MV-4-11 (cell line): ENCODE results near the gene CCT4.
A peak's percentile ranks its signal among the peaks of the same experiment; 100 is the strongest.
"Not testable (repeated sequence)": the region's sequence is repeated elsewhere in the genome, so short reads cannot be mapped to it uniquely, and the experiment has no call there.

Experiments used
- DNase-seq: peaks from one replicate; lab custom pipeline; 2025; lab: John Stamatoyannopoulos, UW

CCT4 gene

DNA sequence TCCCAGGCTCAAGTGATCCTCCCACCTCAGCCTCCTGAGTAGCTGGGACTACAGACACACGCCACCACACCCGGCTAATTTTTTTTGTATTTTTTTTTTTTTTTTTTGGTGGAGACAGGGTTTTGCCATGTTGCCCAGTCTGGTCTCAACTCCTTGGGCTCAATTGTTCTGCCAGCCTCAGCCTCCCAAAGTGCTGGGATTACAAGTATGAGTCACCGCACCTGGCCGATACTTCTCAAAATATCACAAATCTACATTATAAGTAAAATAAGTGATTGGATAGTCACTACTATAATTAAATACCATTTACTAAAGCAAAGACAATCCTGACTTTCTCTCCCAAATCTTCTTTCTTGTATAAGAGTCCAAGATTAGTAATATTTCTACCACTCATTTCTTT, 9.1 kb downstream of the CCT4 start:
- not testable (repeated sequence) for DNase-seq

DNA sequence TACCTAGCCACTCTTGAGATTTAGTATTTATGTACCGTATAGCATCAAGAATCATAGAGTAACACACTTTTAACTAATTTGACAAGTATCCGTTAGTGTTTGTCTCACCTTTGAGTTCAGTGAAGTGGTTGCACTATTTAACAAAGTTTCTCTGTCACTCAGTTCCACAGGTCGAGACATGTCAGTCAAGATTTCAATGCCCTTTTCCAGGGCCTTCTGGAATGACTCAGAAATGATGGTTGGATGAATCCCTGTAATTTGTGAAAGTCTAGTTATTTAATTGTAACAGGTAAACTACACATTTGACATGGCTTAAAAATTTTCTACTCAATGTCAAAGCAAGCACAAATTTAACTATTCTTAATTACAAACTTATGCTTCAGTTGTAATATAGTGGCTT, 9.7 kb downstream of the CCT4 start:
- DNase-seq: no peak

DNA sequence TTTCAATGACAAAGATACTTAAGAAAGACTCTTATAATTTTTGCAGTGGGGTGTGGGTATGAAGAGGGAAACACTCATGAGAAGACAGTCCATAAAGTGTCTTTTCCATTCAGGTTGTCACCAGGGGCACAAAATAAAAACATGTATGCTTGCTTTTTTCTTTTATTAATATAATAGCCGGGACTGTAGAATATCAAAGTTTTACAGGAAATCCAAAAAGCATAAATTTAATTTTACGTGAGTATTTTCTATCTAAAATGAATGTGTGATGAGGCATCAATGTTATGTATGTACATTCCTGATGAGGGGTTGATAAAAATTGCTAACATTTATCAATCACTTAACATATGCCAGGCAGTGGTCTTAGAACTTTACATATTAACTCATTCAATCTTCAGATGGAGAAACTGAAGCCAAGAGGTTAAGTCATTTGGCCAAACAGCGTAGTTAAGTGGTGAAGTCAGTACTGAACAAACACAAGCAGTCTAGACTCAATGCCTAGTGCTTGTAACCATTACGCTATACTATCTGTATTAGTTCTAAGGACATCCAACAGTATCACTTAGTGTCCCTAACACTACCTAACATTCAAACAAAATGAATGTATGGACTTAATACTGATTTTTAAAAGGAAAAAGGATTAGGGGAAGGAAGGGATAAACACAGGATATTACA, 10.7 kb downstream of the CCT4 start:
- DNase-seq: no peak

DNA sequence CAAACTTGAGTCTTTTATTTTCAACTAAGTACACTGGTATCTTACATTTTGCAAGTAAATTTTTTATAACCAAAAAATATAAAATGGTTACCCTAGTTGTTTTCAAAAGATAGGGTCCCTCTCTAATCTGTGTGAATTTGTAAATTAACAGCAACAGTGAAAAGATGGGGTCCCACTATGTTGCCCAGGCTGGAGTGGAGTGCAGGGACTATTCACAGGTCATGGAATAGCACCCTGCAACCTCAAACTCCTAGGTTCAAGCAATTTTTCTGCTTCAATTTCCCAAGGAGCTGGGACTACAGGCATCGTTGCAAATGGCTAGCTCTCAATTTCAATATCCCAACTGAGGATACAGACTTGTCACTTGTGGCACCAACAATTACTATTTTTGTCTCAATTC, 12.1 kb downstream of the CCT4 start:
- no peak for DNase-seq

DNA sequence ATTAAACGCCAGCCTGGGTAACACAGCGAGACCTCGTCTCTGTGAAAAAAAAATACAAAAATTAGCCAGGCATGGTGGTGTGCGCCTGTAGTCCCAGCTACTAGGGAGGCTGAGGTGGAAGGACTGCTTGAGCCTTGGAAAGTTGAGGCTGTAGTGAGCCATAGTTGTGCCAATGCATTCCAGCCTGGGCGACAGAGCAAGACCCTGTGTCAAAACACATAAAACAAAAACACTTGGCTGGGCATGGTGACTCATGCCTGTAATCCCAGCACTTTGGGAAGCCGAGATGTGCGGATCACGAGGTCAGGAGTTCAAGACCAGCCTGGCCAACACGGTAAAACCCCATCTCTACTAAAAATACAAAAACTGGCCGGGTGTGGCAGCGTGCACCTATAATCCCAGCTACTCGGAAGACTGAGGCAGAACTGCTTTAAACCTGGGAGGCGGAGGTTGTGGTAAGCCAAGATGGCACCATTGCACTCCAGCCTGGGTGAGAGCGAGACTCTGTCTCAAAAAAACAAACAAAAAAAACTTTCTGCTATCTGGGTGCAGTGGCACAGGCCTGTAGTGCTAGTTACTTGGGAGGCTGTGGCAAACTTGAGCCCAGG, 21.9 kb downstream of the CCT4 start:
- not testable (repeated sequence) for DNase-seq

DNA sequence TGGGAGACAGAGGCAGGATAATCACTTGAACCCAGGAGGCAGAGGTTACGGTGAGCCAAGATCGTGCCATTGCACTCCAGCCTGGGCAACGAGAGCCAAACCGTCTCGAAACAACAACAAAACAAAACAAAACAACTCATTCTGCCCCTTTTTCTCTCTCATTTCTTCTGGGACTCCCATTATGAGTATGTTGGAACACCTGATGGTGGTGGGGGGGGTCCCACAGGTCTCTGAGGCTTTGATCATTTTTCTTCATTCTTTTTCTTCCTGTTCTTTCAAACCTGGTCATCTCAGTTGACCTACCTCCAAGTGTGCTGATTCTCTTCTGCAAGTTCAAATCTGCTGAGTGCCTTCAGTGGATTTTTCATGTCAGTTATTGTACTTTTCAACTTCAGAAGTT, 26.4 kb downstream of the CCT4 start:
- DNase-seq: no peak

DNA sequence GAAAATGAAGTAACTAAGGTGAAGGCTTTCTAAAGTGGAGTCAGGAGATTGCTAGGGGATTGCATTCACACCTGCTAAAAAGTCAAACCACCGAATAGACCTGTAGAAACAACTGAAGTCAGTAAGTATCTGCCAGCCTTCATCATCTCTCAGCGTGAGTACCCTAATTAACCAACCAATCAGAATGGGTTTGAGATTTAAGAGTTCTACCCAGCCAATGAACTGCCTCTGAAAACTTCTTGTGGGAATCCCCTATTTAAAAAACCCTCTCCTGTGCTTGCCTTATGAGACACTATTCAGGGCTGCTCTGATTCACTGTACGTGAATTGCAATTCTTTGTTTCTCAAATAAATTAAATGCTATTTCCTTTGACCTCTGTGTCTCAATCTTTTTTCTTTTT, 31.2 kb downstream of the CCT4 start:
- no peak for DNase-seq

DNA sequence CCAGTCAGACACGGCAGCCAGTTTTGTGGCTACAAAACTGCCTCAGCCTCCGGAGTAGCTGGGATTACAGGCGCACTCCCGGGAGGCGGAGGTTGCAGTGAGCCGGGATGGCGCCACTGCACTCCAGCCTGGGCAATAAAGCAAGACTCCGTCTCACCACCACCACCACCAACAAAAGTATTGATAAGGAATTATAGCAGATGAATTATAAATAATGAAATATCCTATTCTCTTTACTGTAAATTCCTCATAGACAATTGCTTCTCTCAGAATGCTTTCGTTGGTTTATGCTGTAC, 33.2 kb downstream of the CCT4 start:
- no peak for DNase-seq

DNA sequence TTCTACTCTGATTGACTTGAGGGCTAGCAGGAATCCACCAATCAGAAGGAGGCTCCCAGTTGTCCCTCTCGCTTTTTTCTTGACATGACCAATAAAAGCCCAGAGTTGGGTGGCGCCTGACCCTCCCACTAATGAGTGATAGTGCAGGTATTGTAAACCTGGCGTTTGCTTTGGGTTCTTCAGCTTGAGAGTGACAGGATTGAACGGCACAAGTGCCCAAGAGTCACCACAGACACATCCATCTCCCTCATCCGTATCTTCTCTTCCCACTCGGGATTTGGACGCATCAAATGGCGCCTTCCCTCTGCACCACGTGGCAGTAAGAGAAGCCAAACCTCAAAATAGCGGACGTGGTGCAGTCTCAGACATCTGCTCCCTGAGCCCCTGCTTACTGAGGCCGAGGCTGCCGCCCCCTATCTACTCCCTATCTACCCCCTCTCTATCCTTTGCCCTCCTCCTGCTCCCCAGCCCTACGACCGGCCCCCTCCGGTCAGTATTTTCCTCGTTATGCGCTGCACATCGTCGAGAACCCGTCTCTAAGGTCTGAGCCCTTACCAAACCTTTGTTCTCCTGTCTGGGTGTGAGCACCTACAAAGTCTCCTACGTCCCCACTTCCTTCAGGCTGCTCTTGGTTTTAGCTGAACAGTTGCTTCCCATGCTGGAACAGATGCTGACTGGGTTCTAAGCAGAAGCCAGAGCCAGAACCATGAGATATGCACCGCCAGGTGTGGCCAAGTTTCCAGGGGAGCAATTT, 33.7 kb downstream of the CCT4 start:
- peak; percentile 96 for DNase-seq

DNA sequence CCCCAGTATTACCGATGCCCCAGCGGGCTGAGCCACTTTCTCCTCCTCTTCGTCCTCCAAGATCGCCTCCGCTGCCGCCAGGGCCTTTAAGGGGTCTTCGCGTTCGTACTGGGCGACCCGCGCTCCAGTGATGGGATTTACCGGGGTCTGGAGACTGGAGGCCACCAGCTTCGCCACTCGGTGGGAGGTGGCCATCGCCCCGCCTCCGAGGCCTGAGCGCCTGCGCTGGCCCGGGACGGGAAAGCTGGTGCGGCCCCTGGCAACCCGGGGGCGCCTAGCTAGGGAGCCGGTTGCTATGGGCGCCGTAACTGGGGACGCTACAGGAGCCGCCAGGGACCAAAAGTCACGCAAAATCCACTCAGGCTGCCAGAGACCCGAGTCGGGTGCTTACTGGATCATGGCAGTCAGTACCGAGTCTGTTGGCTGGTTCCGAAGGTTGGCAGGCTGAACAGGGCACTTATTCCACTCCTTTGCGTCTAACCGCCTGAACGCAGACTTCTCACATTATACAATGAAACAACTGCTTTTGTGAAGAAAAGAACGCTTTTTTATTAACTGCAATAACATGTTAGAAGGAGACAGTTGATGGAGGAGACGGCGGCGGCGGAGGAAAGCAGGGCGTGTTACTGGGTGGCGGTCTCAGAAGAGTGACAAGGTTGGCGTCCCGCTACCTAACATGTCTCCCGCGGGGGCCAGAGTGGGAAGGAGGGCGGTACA, 34.5 kb downstream of the CCT4 start, which contains the start of gene FAM161A:
Gene FAM161A (minus strand): TSS at position 214 of the 717 bp plus-strand sequence. CDS start 19 bp downstream, at position 195.
- DNase-seq: peak; percentile 80

DNA sequence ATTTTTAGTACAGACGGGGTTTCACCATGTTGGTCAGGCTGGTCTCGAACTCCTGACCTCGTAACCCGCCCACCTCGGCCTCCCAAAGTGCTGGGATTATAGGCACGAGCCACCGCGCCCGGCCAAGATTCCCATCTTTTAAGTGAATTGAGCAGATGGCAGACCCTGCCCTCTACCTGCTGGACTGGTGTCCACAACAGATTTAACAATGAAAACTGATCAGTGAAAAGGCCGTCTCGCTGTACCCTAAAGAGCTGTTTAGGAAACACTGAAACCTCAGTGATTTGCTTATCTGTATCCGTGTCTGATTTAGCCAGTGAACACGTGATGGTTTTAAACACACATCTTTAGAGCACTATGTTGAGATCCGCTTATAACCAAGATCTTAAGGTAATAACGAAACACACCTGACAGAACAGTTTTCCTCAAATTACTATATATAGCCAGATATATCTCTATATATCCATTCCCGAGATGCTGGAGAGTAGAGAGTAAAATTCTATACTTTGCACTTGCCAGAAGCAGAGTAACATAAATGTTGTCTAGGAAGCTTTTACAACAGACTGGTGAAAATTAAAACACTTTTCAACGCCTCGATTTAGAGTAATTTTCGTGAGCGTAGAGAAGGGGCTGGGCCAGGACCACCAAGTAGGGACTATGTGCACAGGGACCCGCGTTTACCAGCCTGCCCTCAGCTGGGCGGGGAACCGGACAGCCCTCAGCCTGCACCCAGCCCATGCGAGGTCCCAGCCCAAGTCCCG, 35.2 kb downstream of the CCT4 start:
- peak; percentile 50 for DNase-seq

DNA sequence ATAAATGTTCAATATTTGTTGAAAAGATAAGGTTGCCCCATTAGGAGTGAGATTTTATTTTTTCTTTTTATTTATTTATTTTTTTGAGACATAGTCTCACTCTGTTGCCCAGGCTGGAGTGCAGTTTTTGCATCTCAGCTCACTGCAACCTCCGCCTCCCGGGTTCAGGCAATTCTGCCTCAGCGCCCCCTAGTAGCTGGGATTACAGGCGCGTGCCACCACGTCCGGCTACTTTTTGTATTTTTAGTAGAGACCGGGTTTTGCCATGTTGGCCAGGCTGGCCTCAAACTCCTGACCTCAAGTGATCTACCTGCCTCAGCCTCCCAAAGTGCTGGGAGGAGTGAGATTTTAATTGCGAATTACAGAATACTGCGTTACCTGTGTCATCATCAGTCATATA, 37.2 kb downstream of the CCT4 start:
- DNase-seq: not testable (repeated sequence)

DNA sequence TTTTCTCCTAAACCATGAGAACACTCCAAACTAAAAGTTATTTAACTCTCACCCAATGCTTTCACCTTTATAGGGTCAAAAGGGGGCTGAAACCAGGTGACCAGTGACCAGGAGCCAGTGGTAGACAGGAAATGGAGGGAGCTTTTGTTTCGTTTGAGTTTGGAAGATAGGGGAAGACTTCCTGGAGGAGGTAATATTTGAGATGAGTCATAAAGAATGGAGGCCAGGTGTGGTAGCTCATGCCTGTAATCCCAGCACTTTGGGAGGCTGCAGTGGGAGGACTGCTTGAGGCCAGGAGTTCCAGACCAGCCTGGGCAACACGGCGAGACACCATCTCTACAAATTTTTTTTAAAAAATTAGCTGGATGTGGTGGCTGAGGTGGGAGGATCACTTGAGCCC, 43.1 kb downstream of the CCT4 start:
- no peak for DNase-seq

DNA sequence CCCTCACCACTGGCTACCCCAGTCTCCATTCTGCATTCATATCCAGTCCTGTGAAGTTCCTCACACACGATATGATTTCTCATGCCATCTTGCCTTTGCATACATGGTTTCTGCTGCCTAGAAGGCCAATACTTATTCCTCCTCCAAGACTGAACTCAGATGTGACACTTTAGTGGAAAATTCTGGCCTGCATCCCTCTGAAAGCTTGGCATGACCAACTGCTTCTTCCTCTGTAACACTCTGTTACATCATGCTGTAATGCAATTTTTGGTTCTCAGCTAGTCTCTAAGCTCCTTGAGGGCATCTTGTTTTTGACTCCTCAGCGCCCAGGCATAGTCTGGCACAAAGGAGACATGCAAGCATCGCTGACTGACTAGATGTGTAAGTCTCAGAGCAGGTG, 47.2 kb downstream of the CCT4 start:
- no peak for DNase-seq

DNA sequence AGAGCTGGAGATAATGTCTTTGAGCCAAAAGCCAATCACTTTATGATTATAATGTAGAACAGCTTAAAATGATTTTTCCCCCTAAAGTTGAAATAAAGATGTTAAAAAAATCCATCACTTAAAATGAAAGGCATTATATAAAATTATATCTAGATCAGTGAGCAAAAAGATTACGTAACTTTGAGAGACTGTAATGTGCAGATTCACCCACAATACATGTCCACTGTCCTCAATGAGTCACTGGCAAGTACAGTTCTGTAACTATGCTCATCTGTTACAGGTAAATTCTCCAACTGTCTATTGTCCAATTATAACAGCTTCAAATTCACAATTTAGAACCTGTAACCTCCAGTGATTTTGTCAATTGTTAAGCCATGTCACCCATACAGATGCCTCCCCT, 53.6 kb downstream of the CCT4 start:
- DNase-seq: peak; percentile 6

DNA sequence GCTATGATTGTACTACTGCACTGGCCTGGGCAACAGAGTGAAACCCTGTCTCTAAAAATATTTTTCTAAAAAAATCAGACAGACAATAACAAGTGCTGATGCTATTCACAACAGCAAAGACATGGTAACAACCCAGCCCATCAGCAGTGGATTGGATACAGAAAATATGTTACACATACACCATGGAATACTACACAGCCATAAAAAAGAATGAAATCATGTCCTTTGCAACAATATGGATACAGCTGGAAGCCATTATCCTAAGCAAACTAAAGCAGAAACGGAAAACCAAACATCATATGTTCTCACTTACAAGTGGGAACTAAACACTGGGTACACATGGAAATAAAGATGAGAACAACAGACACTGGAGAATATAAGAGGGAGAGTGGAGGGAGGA, 54.5 kb downstream of the CCT4 start:
- DNase-seq: no peak

DNA sequence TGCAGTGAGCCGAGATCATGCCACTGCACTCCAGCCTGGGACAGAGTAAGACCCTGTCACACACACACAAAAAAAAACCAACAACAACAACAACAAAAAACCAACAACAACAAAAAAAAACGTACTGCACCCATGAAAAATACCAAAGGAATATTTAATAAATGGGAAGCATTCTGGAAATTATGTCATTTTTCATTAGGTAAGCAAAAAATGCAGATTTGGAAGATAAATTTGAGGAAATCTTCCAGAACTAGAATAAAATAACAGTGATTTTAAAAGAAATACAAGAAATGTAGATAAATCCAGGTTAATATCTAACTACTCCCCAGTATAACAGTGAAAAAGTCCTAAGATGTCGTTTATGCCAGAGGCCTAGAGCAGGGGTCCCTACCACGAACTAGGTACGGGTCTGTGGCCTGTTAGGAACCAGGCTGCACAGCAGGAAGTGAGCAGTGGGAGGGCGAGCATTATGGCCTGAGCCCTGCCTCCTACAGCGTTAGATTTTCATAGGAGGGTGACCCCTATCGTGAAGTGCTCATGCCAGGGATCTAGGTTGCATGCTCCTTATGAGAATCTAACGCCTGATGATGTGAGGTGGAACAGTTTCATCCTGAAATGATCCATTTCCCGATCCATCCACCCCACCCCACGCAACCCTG, 56.1 kb downstream of the CCT4 start:
- DNase-seq: no peak

DNA sequence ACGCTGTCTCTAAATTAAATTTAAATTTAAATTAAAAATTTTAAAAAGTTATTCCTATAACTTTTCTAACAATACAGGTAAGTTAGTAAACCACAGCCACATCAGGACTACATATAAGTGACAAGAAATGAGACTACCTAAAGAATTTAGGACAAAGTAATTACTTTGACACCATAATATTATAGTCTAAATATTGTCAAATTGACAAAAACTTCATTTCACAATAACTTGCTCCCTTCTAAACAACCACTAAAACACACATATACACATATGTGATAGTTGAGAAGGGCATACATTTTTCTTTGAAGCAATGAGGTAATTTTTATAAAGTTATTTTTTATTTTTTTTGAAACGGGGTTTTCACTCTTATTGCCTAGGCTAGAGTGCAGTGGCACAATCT, 66.2 kb downstream of the CCT4 start:
- no peak for DNase-seq
